Endodermal cell (in vitro differentiated cells): ENCODE data around the gene IGF2R. TPM values are rescaled to one million over a fixed set of nuclear protein-coding genes. Genes with fewer than 3 reads are reported as not detected.

Experiments
- DNase-seq: peaks from one replicate; pipeline ENCODE4 v3.0.0-alpha.2; 2017
- H3K27ac ChIP-seq: 2 replicates; pipeline ENCODE4 v1.5.1; 2013; ENCODE audit warnings: mild to moderate bottlenecking, low read depth, low read length, moderate library complexity
- H3K27me3 ChIP-seq: 2 replicates; pipeline ENCODE4 v1.6.1; 2013; ENCODE audit warnings: mild to moderate bottlenecking, low read length, moderate library complexity; ENCODE audit not compliant: insufficient read depth, control insufficient read depth, poor library complexity, severe bottlenecking
- H3K36me3 ChIP-seq: 2 replicates; pipeline ENCODE4 v1.7.0; 2013; ENCODE audit warnings: mild to moderate bottlenecking, low read length, moderate library complexity; ENCODE audit not compliant: control insufficient read depth, insufficient read depth
- H3K4me1 ChIP-seq: one replicate; pipeline ENCODE4 v1.7.0; 2013; ENCODE audit warnings: low read length; ENCODE audit not compliant: control insufficient read depth, insufficient read depth
- H3K4me3 ChIP-seq: 2 replicates; pipeline ENCODE4 v1.5.1; 2013; ENCODE audit warnings: mild to moderate bottlenecking, low read length, moderate library complexity
- H3K9ac ChIP-seq: 2 replicates; pipeline ENCODE4 v1.6.1; 2013; ENCODE audit warnings: mild to moderate bottlenecking, low read length, moderate library complexity; ENCODE audit not compliant: poor library complexity, severe bottlenecking; ENCODE audit errors: extremely low read depth
- H3K9me3 ChIP-seq: 2 replicates; pipeline ENCODE4 v1.6.1; 2013; ENCODE audit warnings: mild to moderate bottlenecking, low read length, moderate library complexity; ENCODE audit not compliant: control insufficient read depth
- H3K27ac Mint-ChIP-seq: 2 replicates; pipeline ENCODE4 v1.8.0; 2020; ENCODE audit warnings: mixed read lengths
- H3K27me3 Mint-ChIP-seq: 2 replicates; pipeline ENCODE4 v1.8.0; 2021; ENCODE audit warnings: mild to moderate bottlenecking, mixed read lengths; ENCODE audit not compliant: insufficient read depth
- H3K36me3 Mint-ChIP-seq: 2 replicates; pipeline ENCODE4 v1.8.0; 2020; ENCODE audit warnings: low read depth, mixed read lengths
- H3K4me1 Mint-ChIP-seq: 2 replicates; pipeline ENCODE4 v1.8.0; 2020; ENCODE audit warnings: mixed read lengths
- H3K4me3 Mint-ChIP-seq: 2 replicates; pipeline ENCODE4 v1.8.0; 2020; ENCODE audit warnings: mild to moderate bottlenecking, moderate library complexity, mixed read lengths
- H3K9me3 Mint-ChIP-seq: 2 replicates; pipeline ENCODE4 v1.8.0; 2020; ENCODE audit warnings: mild to moderate bottlenecking, mixed read lengths
- WGBS, 2 experiments: methylation state at CpG; one replicate each; pipeline versions ENCODE4 v1.1.5 to v1.1.7; 2013; ENCODE audit warnings: missing lambda C conversion rate in 2 of 2, mixed read lengths in 1 of 2; ENCODE audit not compliant: insufficient coverage in 1 of 2, insufficient read length in 1 of 2; 5-methylcytosine and 5-hydroxymethylcytosine counted together
- total RNA-seq, 2 donors: library from RNA; stranded (reverse); fragmentation: NEBNext Ultra II Directional in 1 of 2; extraction: Animal tissue kit (Norgen Biotek cat#: 25700) in 1 of 2; gene quantifications; 2 replicates in 1 of 2; 3 replicates in 1 of 2; pipeline ENCODE4 v1.2.1, GENCODE V29; 2021
- TF ChIP-seq, protein P1 (sequence below): fragments of 200-600 bp; sonication (generic); conservative IDR thresholded peaks from 2 replicates; pipeline ENCODE4 v1.5.0; 2021; ENCODE audit warnings: antibody characterized with exemption, mild to moderate bottlenecking

IGF2R gene
- total RNA-seq, 2 donors from 2014 or later: 103 to 130 TPM

- no peaks in the 10 kb centered on the region for H3K4me1 Mint-ChIP-seq
- H3K9me3 Mint-ChIP-seq: no peaks in the 10 kb centered on the region
- H3K27me3 Mint-ChIP-seq: no peaks in the 10 kb centered on the region
- H3K9me3 ChIP-seq: no peaks in the 10 kb centered on the region
- 100% methylated on average over 1 of the region's 1 CpG; no CpG with 5 or more reads in 1 of the 2 experiments for WGBS, 2 experiments
- H3K4me3 ChIP-seq: no peak overlapping the region
- no peaks in the 10 kb centered on the region for H3K4me1 ChIP-seq
- DNase-seq: no peak
- no peak overlapping the region for H3K4me3 Mint-ChIP-seq
- no peaks in the 10 kb centered on the region for H3K27me3 ChIP-seq
- H3K27ac ChIP-seq: no peak overlapping the region
- H3K27ac Mint-ChIP-seq: no peak overlapping the region
- peaks cover 37% of the 10 kb centered on the region for H3K36me3 ChIP-seq
- TF ChIP-seq, protein P1, sequence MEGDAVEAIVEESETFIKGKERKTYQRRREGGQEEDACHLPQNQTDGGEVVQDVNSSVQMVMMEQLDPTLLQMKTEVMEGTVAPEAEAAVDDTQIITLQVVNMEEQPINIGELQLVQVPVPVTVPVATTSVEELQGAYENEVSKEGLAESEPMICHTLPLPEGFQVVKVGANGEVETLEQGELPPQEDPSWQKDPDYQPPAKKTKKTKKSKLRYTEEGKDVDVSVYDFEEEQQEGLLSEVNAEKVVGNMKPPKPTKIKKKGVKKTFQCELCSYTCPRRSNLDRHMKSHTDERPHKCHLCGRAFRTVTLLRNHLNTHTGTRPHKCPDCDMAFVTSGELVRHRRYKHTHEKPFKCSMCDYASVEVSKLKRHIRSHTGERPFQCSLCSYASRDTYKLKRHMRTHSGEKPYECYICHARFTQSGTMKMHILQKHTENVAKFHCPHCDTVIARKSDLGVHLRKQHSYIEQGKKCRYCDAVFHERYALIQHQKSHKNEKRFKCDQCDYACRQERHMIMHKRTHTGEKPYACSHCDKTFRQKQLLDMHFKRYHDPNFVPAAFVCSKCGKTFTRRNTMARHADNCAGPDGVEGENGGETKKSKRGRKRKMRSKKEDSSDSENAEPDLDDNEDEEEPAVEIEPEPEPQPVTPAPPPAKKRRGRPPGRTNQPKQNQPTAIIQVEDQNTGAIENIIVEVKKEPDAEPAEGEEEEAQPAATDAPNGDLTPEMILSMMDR: no peak
- no peak overlapping the region for H3K9ac ChIP-seq
- H3K36me3 Mint-ChIP-seq: peaks cover 55% of the 10 kb centered on the region
These were observed 53.2 kb downstream of the IGF2R start for GRCh38 chr6:160022101-160022500.

- H3K4me1 ChIP-seq: no peaks in the 10 kb centered on the region
- H3K27ac Mint-ChIP-seq: no peak overlapping the region
- H3K4me1 Mint-ChIP-seq: no peaks in the 10 kb centered on the region
- H3K9me3 ChIP-seq: no peaks in the 10 kb centered on the region
- TF ChIP-seq, protein P1: no peak
- no peaks in the 10 kb centered on the region for H3K27me3 Mint-ChIP-seq
- WGBS, 2 experiments: 93 to 96% methylated on average over 3 of the region's 3 CpGs
- H3K4me3 ChIP-seq: no peak overlapping the region
- no peaks in the 10 kb centered on the region for H3K27me3 ChIP-seq
- H3K36me3 ChIP-seq: peaks cover 37% of the 10 kb centered on the region
- H3K4me3 Mint-ChIP-seq: no peak overlapping the region
- peaks cover 55% of the 10 kb centered on the region for H3K36me3 Mint-ChIP-seq
- H3K27ac ChIP-seq: no peak overlapping the region
- DNase-seq: no peak
- no peaks in the 10 kb centered on the region for H3K9me3 Mint-ChIP-seq
- no peak overlapping the region for H3K9ac ChIP-seq
These were observed 53.9 kb downstream of the IGF2R start for GRCh38 chr6:160022793-160023192.

- Mint-ChIP-seq H3K4me1 (no peaks in the 10 kb centered on the region), H3K27ac (no peak overlapping the region)
- WGBS, 2 experiments: 92% methylated on average over 8 of the region's 8 CpGs
These were observed 55.3 kb downstream of the IGF2R start for GRCh38 chr6:160024152-160024551.

More at GRCh38 chr6:160024152-160024551, 55.3 kb downstream of the IGF2R start:
- no peak overlapping the region for H3K9ac ChIP-seq
- no peaks in the 10 kb centered on the region for H3K9me3 Mint-ChIP-seq
- no peaks in the 10 kb centered on the region for H3K4me1 ChIP-seq
- no peak for DNase-seq
- peaks cover 37% of the 10 kb centered on the region for H3K36me3 ChIP-seq
- H3K27me3 Mint-ChIP-seq: no peaks in the 10 kb centered on the region
- no peak overlapping the region for H3K27ac ChIP-seq
- H3K9me3 ChIP-seq: no peaks in the 10 kb centered on the region
- no peaks in the 10 kb centered on the region for H3K27me3 ChIP-seq
- TF ChIP-seq, protein P1: no peak
- peaks cover 55% of the 10 kb centered on the region for H3K36me3 Mint-ChIP-seq
- H3K4me3 ChIP-seq: no peak overlapping the region
- H3K4me3 Mint-ChIP-seq: no peak overlapping the region
